ENCODE results near the gene ANO2.
A peak's percentile ranks its signal among the peaks of the same experiment; 100 is the strongest.

ANO2 gene

DNA sequence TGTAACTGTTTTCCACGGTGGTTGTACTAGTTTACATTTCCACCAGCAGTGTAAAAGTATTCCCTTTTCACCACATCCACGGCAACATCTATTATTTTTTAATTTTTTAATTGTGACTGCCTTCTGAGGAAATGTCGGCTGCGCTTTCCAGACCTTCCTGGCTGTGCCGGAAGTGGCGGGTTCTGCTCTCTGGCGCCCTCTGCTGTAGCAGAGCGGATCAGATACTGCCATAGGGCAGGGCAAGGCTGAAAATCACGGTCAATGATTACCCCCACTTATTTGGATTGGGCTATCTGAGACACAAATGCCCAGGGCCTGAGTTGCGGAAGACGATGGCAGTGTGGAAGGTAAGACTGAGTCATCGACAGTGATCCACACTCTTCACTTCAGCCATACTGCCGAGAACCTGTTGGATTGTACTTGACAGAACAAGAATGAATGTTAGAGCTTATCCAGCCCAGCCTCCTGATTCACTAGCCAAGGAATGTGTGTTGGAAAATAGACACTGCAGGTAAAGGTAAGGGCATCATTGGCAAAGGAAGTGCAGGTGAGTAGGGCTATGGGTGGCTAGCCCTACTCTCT is 388.9 kb downstream of the ANO2 start:
- Histone ChIP-seq H4K8ac (ENCODE audit: low read length) (no peak overlapping the region), H3K18ac (ENCODE audit: low read depth in 1 of 2, low read length in 2 of 2) (no peak overlapping the region), H3K9ac (ENCODE audit: low read length) (no peak overlapping the region), H2BK15ac (ENCODE audit: low read depth, poor library complexity, severe bottlenecking) (no peak overlapping the region), H3K4me1 (ENCODE audit: control insufficient read depth, insufficient read depth, low read depth, low read length) (no peaks in the 10 kb centered on the region), H2BK5ac (ENCODE audit: low read depth, low read length, poor library complexity, severe bottlenecking) (no peak overlapping the region), H3K14ac (ENCODE audit: low read length in 2 of 2) (no peak overlapping the region), H3K27me3 (ENCODE audit: control insufficient read depth in 1 of 2, insufficient read depth in 1 of 2, low read length in 2 of 2) (peaks cover 0 to 3% of the 10 kb centered on the region in 2 experiments), H3K23ac (ENCODE audit: low read length in 2 of 2) (no peak overlapping the region), H2BK12ac (ENCODE audit: low read length in 2 of 2) (no peak overlapping the region), H2BK120ac (ENCODE audit: low read depth, low read length) (no peak overlapping the region), H3K9me3 (ENCODE audit: control insufficient read depth, low read length) (peaks cover 3% of the 10 kb centered on the region), H4K91ac (ENCODE audit: low read length) (no peak overlapping the region), H3K79me1 (replicated peaks; ENCODE audit: low read length, poor library complexity, severe bottlenecking) (no peaks in the 10 kb centered on the region), H3K4me3 (ENCODE audit: insufficient read depth in 1 of 2, low read depth in 1 of 2, low read length in 2 of 2) (no peak overlapping the region), H3K36me3 (ENCODE audit: control insufficient read depth in 1 of 2, insufficient read depth in 2 of 2, low read depth in 1 of 2, low read length in 2 of 2) (no peaks in the 10 kb centered on the region), H3K27ac (ENCODE audit: low read length, poor library complexity, severe bottlenecking) (no peak overlapping the region), H3K4me2 (ENCODE audit: low read length, poor library complexity, severe bottlenecking) (no peak overlapping the region), H3K4ac (ENCODE audit: low read depth in 1 of 2, low read length in 2 of 2) (no peak overlapping the region), H2AFZ (ENCODE audit: low read depth, low read length) (no peak overlapping the region), H2AK5ac (ENCODE audit: low read length, severe bottlenecking) (no peak overlapping the region)
- WGBS: 87% methylated on average over 12 of the region's 13 CpGs
- no peak for DNase-seq

- Histone ChIP-seq H3K4me1 (ENCODE audit: control insufficient read depth, insufficient read depth, low read depth, low read length) (no peaks in the 10 kb centered on the region), H3K4me2 (ENCODE audit: low read length, poor library complexity, severe bottlenecking) (no peak overlapping the region), H3K23ac (ENCODE audit: low read length in 2 of 2) (no peak overlapping the region), H2AFZ (ENCODE audit: low read depth, low read length) (no peak overlapping the region), H3K4ac (ENCODE audit: low read depth in 1 of 2, low read length in 2 of 2) (no peak overlapping the region), H2BK5ac (ENCODE audit: low read depth, low read length, poor library complexity, severe bottlenecking) (no peak overlapping the region), H2BK12ac (ENCODE audit: low read length in 2 of 2) (no peak overlapping the region), H2BK15ac (ENCODE audit: low read depth, poor library complexity, severe bottlenecking) (no peak overlapping the region), H3K9me3 (ENCODE audit: control insufficient read depth, low read length) (peaks cover 3% of the 10 kb centered on the region), H2AK5ac (ENCODE audit: low read length, severe bottlenecking) (no peak overlapping the region), H3K14ac (ENCODE audit: low read length in 2 of 2) (no peak overlapping the region), H3K27me3 (ENCODE audit: control insufficient read depth in 1 of 2, insufficient read depth in 1 of 2, low read length in 2 of 2) (peaks cover 0 to 8% of the 10 kb centered on the region in 2 experiments), H4K91ac (ENCODE audit: low read length) (no peak overlapping the region), H2BK120ac (ENCODE audit: low read depth, low read length) (no peak overlapping the region), H4K8ac (ENCODE audit: low read length) (no peak overlapping the region), H3K36me3 (ENCODE audit: control insufficient read depth in 1 of 2, insufficient read depth in 2 of 2, low read depth in 1 of 2, low read length in 2 of 2) (no peaks in the 10 kb centered on the region), H3K79me1 (replicated peaks; ENCODE audit: low read length, poor library complexity, severe bottlenecking) (no peaks in the 10 kb centered on the region), H3K4me3 (ENCODE audit: insufficient read depth in 1 of 2, low read depth in 1 of 2, low read length in 2 of 2) (no peak overlapping the region), H3K9ac (ENCODE audit: low read length) (no peak overlapping the region), H3K18ac (ENCODE audit: low read depth in 1 of 2, low read length in 2 of 2) (no peak overlapping the region), H3K27ac (ENCODE audit: low read length, poor library complexity, severe bottlenecking) (no peak overlapping the region)
- DNase-seq: peak; percentile 2
- WGBS: 43% methylated on average over 4 of the region's 4 CpGs
Observed at GRCh38 chr12:5554711-5555110, 390.3 kb downstream of the ANO2 start.

DNA sequence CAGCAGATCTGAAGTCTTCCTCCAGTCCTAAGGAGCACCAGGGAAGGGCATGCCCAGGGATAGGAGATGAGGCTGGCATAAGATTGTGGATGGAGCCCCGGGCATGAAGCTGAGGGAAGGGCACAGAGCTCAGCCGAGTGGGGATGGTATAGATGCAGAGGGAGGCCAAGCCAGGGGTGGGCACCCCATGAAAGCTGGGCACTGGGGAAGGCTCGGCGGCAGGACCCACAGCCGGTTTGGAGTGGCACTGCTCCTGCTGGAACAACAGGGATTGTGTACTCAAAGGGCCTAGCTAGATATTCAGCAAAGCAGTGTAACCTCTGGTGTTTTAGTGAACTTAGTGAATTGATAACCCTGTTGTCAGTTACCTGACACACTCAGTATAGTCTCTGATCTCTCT is 396.0 kb downstream of the ANO2 start:
- Histone ChIP-seq H3K36me3 (ENCODE audit: control insufficient read depth in 1 of 2, insufficient read depth in 2 of 2, low read depth in 1 of 2, low read length in 2 of 2) (no peaks in the 10 kb centered on the region), H3K27ac (ENCODE audit: low read length, poor library complexity, severe bottlenecking) (no peak overlapping the region), H3K4me2 (ENCODE audit: low read length, poor library complexity, severe bottlenecking) (no peak overlapping the region), H3K18ac (ENCODE audit: low read depth in 1 of 2, low read length in 2 of 2) (no peak overlapping the region), H4K91ac (ENCODE audit: low read length) (no peak overlapping the region), H2BK15ac (ENCODE audit: low read depth, poor library complexity, severe bottlenecking) (no peak overlapping the region), H3K14ac (ENCODE audit: low read length in 2 of 2) (no peak overlapping the region), H3K4me3 (ENCODE audit: insufficient read depth in 1 of 2, low read depth in 1 of 2, low read length in 2 of 2) (no peak overlapping the region), H2BK5ac (ENCODE audit: low read depth, low read length, poor library complexity, severe bottlenecking) (no peak overlapping the region), H3K9ac (ENCODE audit: low read length) (no peak overlapping the region), H3K4ac (ENCODE audit: low read depth in 1 of 2, low read length in 2 of 2) (no peak overlapping the region), H3K9me3 (ENCODE audit: control insufficient read depth, low read length) (peaks cover 8% of the 10 kb centered on the region), H3K4me1 (ENCODE audit: control insufficient read depth, insufficient read depth, low read depth, low read length) (no peaks in the 10 kb centered on the region), H2BK120ac (ENCODE audit: low read depth, low read length) (no peak overlapping the region), H2BK12ac (ENCODE audit: low read length in 2 of 2) (no peak overlapping the region), H2AFZ (ENCODE audit: low read depth, low read length) (no peak overlapping the region), H3K27me3 (ENCODE audit: control insufficient read depth in 1 of 2, insufficient read depth in 1 of 2, low read length in 2 of 2) (peaks cover 0 to 5% of the 10 kb centered on the region in 2 experiments), H2AK5ac (ENCODE audit: low read length, severe bottlenecking) (no peak overlapping the region), H4K8ac (ENCODE audit: low read length) (no peak overlapping the region), H3K79me1 (replicated peaks; ENCODE audit: low read length, poor library complexity, severe bottlenecking) (no peaks in the 10 kb centered on the region), H3K23ac (ENCODE audit: low read length in 2 of 2) (no peak overlapping the region)
- DNase-seq: no peak
- WGBS: 86% methylated on average over 5 of the region's 5 CpGs

DNA sequence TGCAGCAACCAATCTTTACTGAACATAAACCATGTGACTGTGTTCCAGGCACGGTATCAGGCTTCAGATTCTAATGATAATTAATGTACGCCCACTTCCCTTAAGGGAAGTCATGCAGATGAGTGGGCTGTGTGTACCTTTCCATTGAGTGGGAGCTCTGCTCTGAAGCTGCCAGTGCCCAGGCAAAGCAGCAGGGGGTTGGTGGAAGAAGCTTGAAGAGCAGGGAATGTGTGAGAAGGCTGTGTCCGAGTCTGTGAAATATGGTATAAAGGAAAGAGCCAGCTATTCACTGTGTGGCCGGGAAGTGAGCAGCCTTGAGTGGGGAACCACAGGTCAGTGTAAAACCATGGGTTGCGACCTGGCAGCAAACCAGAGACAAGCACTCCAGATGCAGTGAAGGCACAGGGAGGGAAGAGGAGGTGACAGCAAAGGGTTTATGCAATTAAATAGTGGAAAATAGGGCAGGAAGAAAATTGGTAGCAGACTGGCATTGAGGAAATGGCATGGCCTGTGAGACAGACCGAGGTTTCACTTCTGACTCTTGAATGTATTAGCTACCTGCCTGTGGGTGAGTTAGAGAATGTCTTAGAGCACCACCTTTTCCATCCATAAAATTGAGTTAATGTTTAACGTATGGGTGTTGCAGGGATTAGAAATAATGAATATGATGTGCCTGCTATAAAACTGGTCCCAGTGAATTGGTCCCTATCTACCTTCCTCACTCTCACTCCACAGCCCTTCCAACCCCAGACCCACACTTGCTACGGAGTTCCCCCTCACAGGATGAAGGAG is 396.7 kb downstream of the ANO2 start:
- no peak overlapping the region for H3K4me3 ChIP-seq (ENCODE audit: insufficient read depth in 1 of 2, low read depth in 1 of 2, low read length in 2 of 2)

More for the DNA sequence above, 396.7 kb downstream of the ANO2 start:
- Histone ChIP-seq H2BK5ac (ENCODE audit: low read depth, low read length, poor library complexity, severe bottlenecking) (no peak overlapping the region), H3K23ac (ENCODE audit: low read length in 2 of 2) (no peak overlapping the region), H3K9me3 (ENCODE audit: control insufficient read depth, low read length) (peaks cover 8% of the 10 kb centered on the region), H3K4ac (ENCODE audit: low read depth in 1 of 2, low read length in 2 of 2) (no peak overlapping the region), H2BK12ac (ENCODE audit: low read length in 2 of 2) (no peak overlapping the region), H3K36me3 (ENCODE audit: control insufficient read depth in 1 of 2, insufficient read depth in 2 of 2, low read depth in 1 of 2, low read length in 2 of 2) (no peaks in the 10 kb centered on the region), H2AK5ac (ENCODE audit: low read length, severe bottlenecking) (no peak overlapping the region), H4K91ac (ENCODE audit: low read length) (no peak overlapping the region), H3K79me1 (replicated peaks; ENCODE audit: low read length, poor library complexity, severe bottlenecking) (no peaks in the 10 kb centered on the region), H3K27ac (ENCODE audit: low read length, poor library complexity, severe bottlenecking) (no peak overlapping the region), H4K8ac (ENCODE audit: low read length) (no peak overlapping the region), H3K4me1 (ENCODE audit: control insufficient read depth, insufficient read depth, low read depth, low read length) (no peaks in the 10 kb centered on the region), H3K4me2 (ENCODE audit: low read length, poor library complexity, severe bottlenecking) (no peak overlapping the region), H3K27me3 (ENCODE audit: control insufficient read depth in 1 of 2, insufficient read depth in 1 of 2, low read length in 2 of 2) (peaks cover 0 to 5% of the 10 kb centered on the region in 2 experiments), H2AFZ (ENCODE audit: low read depth, low read length) (no peak overlapping the region), H3K14ac (ENCODE audit: low read length in 2 of 2) (no peak overlapping the region), H2BK15ac (ENCODE audit: low read depth, poor library complexity, severe bottlenecking) (no peak overlapping the region), H3K18ac (ENCODE audit: low read depth in 1 of 2, low read length in 2 of 2) (no peak overlapping the region), H2BK120ac (ENCODE audit: low read depth, low read length) (no peak overlapping the region), H3K9ac (ENCODE audit: low read length) (no peak overlapping the region)
- DNase-seq: no peak
- WGBS: 65% methylated on average over 6 of the region's 8 CpGs

Measured in mesenchymal stem cell (in vitro differentiated cells and primary cell).